HG02885 (cell line): ENCODE results near the gene SLC7A7.
"Not testable (repeated sequence)": the region's sequence is repeated elsewhere in the genome, so short reads cannot be mapped to it uniquely, and the experiment has no call there.

Source experiments
- ATAC-seq: cut with Tn5 transposase; IDR thresholded peaks from one replicate; pipeline ENCODE4 v1.9.1; 2021; ENCODE audit warnings: mild to moderate bottlenecking; ENCODE audit not compliant: unreplicated experiment, poor library complexity

Gene SLC7A7

GRCh38 chr14:22766457-22767322, 48.5 kb downstream of the SLC7A7 start, which contains the start of gene OXA1L:
OXA1L (plus strand) TSS chr14:22766688; CDS start chr14:22766702, 14 bp downstream.
- peak; percentile 84 for ATAC-seq

GRCh38 chr14:22764382-22764781, 50.9 kb downstream of the SLC7A7 start:
- ATAC-seq, result no peak

GRCh38 chr14:22761734-22762133, 53.5 kb downstream of the SLC7A7 start:
- ATAC-seq, result no peak

GRCh38 chr14:22757972-22758650, 57.1 kb downstream of the SLC7A7 start:
- not testable (repeated sequence) for ATAC-seq

- ATAC-seq, result no peak
Observed at GRCh38 chr14:22753586-22753985, 61.6 kb downstream of the SLC7A7 start.

GRCh38 chr14:22752422-22752821, 62.8 kb downstream of the SLC7A7 start:
- ATAC-seq, result no peak

- no peak for ATAC-seq
Observed at GRCh38 chr14:22748631-22749068, 66.6 kb downstream of the SLC7A7 start.

- ATAC-seq, result no peak
Observed at GRCh38 chr14:22748206-22748605, 67.0 kb downstream of the SLC7A7 start.

- no peak for ATAC-seq
Observed at GRCh38 chr14:22747769-22748168, 67.5 kb downstream of the SLC7A7 start.

- ATAC-seq, result no peak
Observed at GRCh38 chr14:22740020-22740419, 75.2 kb downstream of the SLC7A7 start.

GRCh38 chr14:22739423-22739822, 75.8 kb downstream of the SLC7A7 start:
- ATAC-seq, result no peak

GRCh38 chr14:22737052-22737451, 78.2 kb downstream of the SLC7A7 start:
- peak; percentile 68 for ATAC-seq

- not testable (repeated sequence) for ATAC-seq
Observed at GRCh38 chr14:22736384-22736783, 78.9 kb downstream of the SLC7A7 start.

- ATAC-seq, result no peak
Observed at GRCh38 chr14:22735096-22735495, 80.1 kb downstream of the SLC7A7 start.

GRCh38 chr14:22733829-22734228, 81.4 kb downstream of the SLC7A7 start:
- no peak for ATAC-seq

GRCh38 chr14:22732062-22732461, 83.2 kb downstream of the SLC7A7 start:
- not testable (repeated sequence) for ATAC-seq

GRCh38 chr14:22726012-22726411, 89.2 kb downstream of the SLC7A7 start:
- no peak for ATAC-seq

- not testable (repeated sequence) for ATAC-seq
Observed at GRCh38 chr14:22725374-22725773, 89.9 kb downstream of the SLC7A7 start.

GRCh38 chr14:22724847-22725246, 90.4 kb downstream of the SLC7A7 start:
- not testable (repeated sequence) for ATAC-seq

- ATAC-seq, result no peak
Observed at GRCh38 chr14:22723815-22724214, 91.4 kb downstream of the SLC7A7 start.
